Keratinocyte (primary cell): Measurements from ENCODE around the gene LPCAT2. TPM values are rescaled to one million over a fixed set of nuclear protein-coding genes. Genes with fewer than 3 reads are reported as not detected.

ENCODE experiments used
- DNase-seq: peaks from one replicate; pipeline ENCODE4 v3.0.0-alpha.2; 2011; ENCODE audit warnings: low read depth, missing footprints, low spot score
- FAIRE-seq: peaks from 2 replicates; lab custom pipeline; 2011; peaks lifted over from hg19 to GRCh38; lab: Jason Lieb, UNC
- H2AFZ ChIP-seq: 2 replicates; pipeline ENCODE4 v1.6.0; 2012; ENCODE audit warnings: low read length, control low read depth, inconsistent platforms; ENCODE audit not compliant: control insufficient read depth
- H3K27ac ChIP-seq: 2 replicates; pipeline ENCODE4 v1.5.1; 2011; ENCODE audit warnings: low read length; ENCODE audit not compliant: control insufficient read depth, insufficient read depth
- H3K27me3 ChIP-seq: 3 replicates; pipeline ENCODE4 v1.6.0; 2011; ENCODE audit warnings: low read length; ENCODE audit not compliant: control insufficient read depth, insufficient read depth; ENCODE audit errors: extremely low read depth
- H3K36me3 ChIP-seq, 2 experiments: 2 replicates in 1 of 2; 3 replicates in 1 of 2; pipeline ENCODE4 v1.5.1; 2011; ENCODE audit warnings: low read length in 2 of 2, mild to moderate bottlenecking in 1 of 2; ENCODE audit not compliant: control insufficient read depth in 2 of 2, insufficient read depth in 2 of 2; ENCODE audit errors: extremely low read depth in 1 of 2
- H3K4me1 ChIP-seq: 3 replicates; pipeline ENCODE4 v1.5.1; 2011; ENCODE audit warnings: low read length; ENCODE audit not compliant: control insufficient read depth, insufficient read depth; ENCODE audit errors: extremely low read depth
- H3K4me2 ChIP-seq: 3 replicates; pipeline ENCODE4 v1.6.0; 2011; ENCODE audit warnings: low read depth, low read length; ENCODE audit not compliant: control insufficient read depth, insufficient read depth; ENCODE audit errors: extremely low read depth
- H3K4me3 ChIP-seq, 3 experiments: fragments of 200-600 bp in 1 of 3; sonication (generic) in 1 of 3; 2 replicates in 2 of 3; 3 replicates in 1 of 3; pipeline ENCODE4 v1.5.1; 2011 to 2016; ENCODE audit warnings: low read length in 3 of 3, mild to moderate bottlenecking in 3 of 3, control low read depth in 2 of 3, inconsistent platforms in 1 of 3, low read depth in 1 of 3, mixed read lengths in 1 of 3, mixed run types in 1 of 3, moderate library complexity in 1 of 3; ENCODE audit not compliant: control insufficient read depth in 2 of 3, insufficient read depth in 2 of 3; ENCODE audit errors: extremely low read depth in 1 of 3
- H3K79me2 ChIP-seq: 2 replicates; pipeline ENCODE4 v1.6.0; 2012; ENCODE audit warnings: low read length; ENCODE audit not compliant: control insufficient read depth, insufficient read depth
- H3K9ac ChIP-seq: 3 replicates; pipeline ENCODE4 v1.6.0; 2011; ENCODE audit warnings: low read length; ENCODE audit not compliant: control insufficient read depth, insufficient read depth; ENCODE audit errors: extremely low read depth
- H3K9me1 ChIP-seq: 3 replicates; pipeline ENCODE4 v1.6.0; 2011; ENCODE audit warnings: low read length; ENCODE audit not compliant: control insufficient read depth, insufficient read depth; ENCODE audit errors: extremely low read depth
- H3K9me3 ChIP-seq: 2 replicates; pipeline ENCODE4 v1.5.1; 2012; ENCODE audit warnings: low read depth, low read length; ENCODE audit not compliant: control insufficient read depth
- H4K20me1 ChIP-seq: 3 replicates; pipeline ENCODE4 v1.6.0; 2011; ENCODE audit warnings: low read length; ENCODE audit not compliant: control insufficient read depth, insufficient read depth; ENCODE audit errors: extremely low read depth
- CTCF ChIP-seq, 3 experiments: IDR thresholded peaks in 1 of 3; conservative IDR thresholded peaks in 1 of 3; optimal IDR thresholded peaks in 1 of 3; 2 replicates in 2 of 3; 3 replicates in 1 of 3; pipeline versions ENCODE3 to v1.5.1; 2011; ENCODE audit warnings: low read length in 3 of 3, mild to moderate bottlenecking in 3 of 3, moderate library complexity in 2 of 3, control low read depth in 1 of 3, inconsistent platforms in 1 of 3; ENCODE audit not compliant: insufficient read depth in 2 of 3; ENCODE audit errors: extremely low read depth in 1 of 3
- EZH2 ChIP-seq: IDR thresholded peaks from one replicate; pipeline ENCODE4 v1.6.1; 2012; ENCODE audit warnings: inconsistent platforms, mild to moderate bottlenecking, low read length, moderate library complexity
- dilution Hi-C: fragments of 300-500 bp; cut with MboI; formaldehyde crosslinking; loops from one replicate; pipeline ENCODE4 v1.7.0; 2020; ENCODE audit warnings: low sequenced_read_pairs; ENCODE audit not compliant: extremely low pct_ligation_motif_present
- polyA plus RNA-seq, 5 experiments: library from polyadenylated mRNA; depleted of rRNA in 3 of 5; stranded (reverse) in 3 of 5; stranded (forward) in 1 of 5; unstranded in 1 of 5; fragments of >200 nt; gene quantifications; 1 replicate in 1 of 5; 2 replicates in 3 of 5; 3 replicates in 1 of 5; pipeline versions ENCODE4 v1.2.1 to v1.2.3, GENCODE V29; 2011 to 2012; ENCODE audit warnings: missing spikeins in 2 of 5, low read depth in 1 of 5, low replicate concordance in 1 of 5

The LPCAT2 gene
- polyA plus RNA-seq, 1 donor (not counting 4 experiments of a cell fraction or from before 2014, with no cell fraction given): 54.4 TPM

DNA sequence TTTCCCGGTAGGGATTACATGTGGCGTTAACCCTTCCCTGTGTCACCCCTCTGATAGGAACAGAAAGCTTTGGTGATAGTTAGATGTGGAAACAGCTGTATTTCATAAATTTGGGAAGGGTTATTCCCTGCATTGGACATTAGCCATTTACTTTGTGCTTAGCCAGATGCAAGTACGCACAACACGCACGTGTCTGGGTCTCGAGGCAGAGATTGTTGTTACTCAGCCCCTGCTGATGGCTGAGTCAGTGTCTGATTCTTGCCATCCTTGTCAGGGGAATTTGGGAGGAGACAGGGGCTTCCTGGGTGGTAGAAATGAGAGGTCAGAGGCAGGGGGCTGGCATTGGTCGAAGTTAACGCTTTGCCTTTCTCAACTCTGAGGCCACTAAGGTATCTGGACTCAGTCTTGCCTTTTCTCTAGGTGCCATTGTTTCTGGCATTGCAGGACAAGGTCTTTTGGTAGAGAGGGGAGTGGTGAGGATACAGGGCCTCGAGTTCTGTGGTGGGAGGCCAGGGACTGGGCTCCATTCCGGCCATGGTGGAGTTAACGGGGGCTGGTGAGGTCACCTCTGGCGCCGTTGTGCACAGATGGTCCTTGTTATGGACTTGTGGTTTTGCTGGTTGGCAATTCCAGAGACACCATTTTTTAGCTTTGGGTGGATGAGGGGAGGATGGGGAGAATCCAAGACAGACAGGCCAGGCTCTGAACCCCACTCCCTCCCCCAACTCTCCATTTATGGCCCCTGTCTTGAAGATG, 21.6 kb upstream of the LPCAT2 start:
- dilution Hi-C loops: no loop called here
- peaks cover 0 to 6% of the 10 kb centered on the region in 2 experiments for H3K36me3 ChIP-seq
- no peaks in the 10 kb centered on the region for H4K20me1 ChIP-seq
- H3K4me2 ChIP-seq: no peak overlapping the region
- H3K9me3 ChIP-seq: no peaks in the 10 kb centered on the region
- no peak overlapping the region for H2AFZ ChIP-seq
- no peak for DNase-seq
- H3K27me3 ChIP-seq: no peaks in the 10 kb centered on the region
- H3K4me3 ChIP-seq: no peak overlapping the region
- H3K4me1 ChIP-seq: peaks cover 4% of the 10 kb centered on the region
- H3K9me1 ChIP-seq: no peaks in the 10 kb centered on the region
- H3K27ac ChIP-seq: no peak overlapping the region
- TF ChIP-seq EZH2 (no peak), CTCF (optimal IDR thresholded peaks at IDR 0.05 in 1 of 3, IDR thresholded peaks at IDR 0.05 in 1 of 3, conservative IDR thresholded peaks at IDR 0.05 in 1 of 3; ENCODE audit: extremely low read depth in 1 of 3, insufficient read depth in 2 of 3, low read length in 3 of 3) (no peak)
- no peak for FAIRE-seq
- H3K79me2 ChIP-seq: no peaks in the 10 kb centered on the region
- H3K9ac ChIP-seq: no peak overlapping the region

- Histone ChIP-seq H3K79me2 (no peaks in the 10 kb centered on the region), H2AFZ (no peak overlapping the region), H3K4me3 (no peak overlapping the region), H3K27me3 (no peaks in the 10 kb centered on the region), H3K36me3 (peaks cover 0 to 6% of the 10 kb centered on the region in 2 experiments), H3K9ac (no peak overlapping the region), H3K9me1 (no peaks in the 10 kb centered on the region), H4K20me1 (no peaks in the 10 kb centered on the region), H3K4me2 (no peak overlapping the region), H3K27ac (no peak overlapping the region), H3K4me1 (peaks cover 3% of the 10 kb centered on the region), H3K9me3 (no peaks in the 10 kb centered on the region)
- dilution Hi-C loops: no loop called here
- FAIRE-seq (no peak), DNase-seq (no peak)
- no peak for TF ChIP-seq CTCF (optimal IDR thresholded peaks at IDR 0.05 in 1 of 3, IDR thresholded peaks at IDR 0.05 in 1 of 3, conservative IDR thresholded peaks at IDR 0.05 in 1 of 3; ENCODE audit: extremely low read depth in 1 of 3, insufficient read depth in 2 of 3, low read length in 3 of 3)
- no peak for TF ChIP-seq EZH2
These were observed 20.6 kb upstream of the LPCAT2 start for GRCh38 chr16:55488306-55488705.
